B cell (primary cell): ENCODE data around the gene WDFY2. TPM values are rescaled to one million over a fixed set of nuclear protein-coding genes. Genes with fewer than 3 reads are reported as not detected.

ENCODE experiments used
- ATAC-seq: fragments of 200-7000 bp; cut with Tn5 transposase; one replicate; pipeline ENCODE4 v1.10.0; 2021; ENCODE audit warnings: low read depth, mild to moderate bottlenecking, moderate number of reproducible peaks, moderate library complexity
- CTCF ChIA-PET: fragments of 350-600 bp; sonication (Branson Sonifier 250); formaldehyde crosslinking; loops from one replicate; lab custom pipeline; 2021; ENCODE audit warnings: antibody characterized with exemption, inconsistent platforms; lab: Charles Lee
- POLR2A ChIA-PET: fragments of 350-600 bp; sonication (Branson Sonifier 250); formaldehyde crosslinking; loops from one replicate; lab custom pipeline; 2021; ENCODE audit warnings: antibody characterized with exemption; lab: Charles Lee
- DNase-seq: peaks from one replicate; pipeline ENCODE4 v3.0.0; 2013
- H2AFZ ChIP-seq: 2 replicates; pipeline ENCODE4 v1.6.1; 2012; ENCODE audit warnings: mild to moderate bottlenecking, low read depth, low read length; ENCODE audit not compliant: insufficient read depth, poor library complexity, severe bottlenecking
- H3K27ac ChIP-seq, 2 donors: 1 replicate in 1 of 2; 2 replicates in 1 of 2; pipeline ENCODE4 v1.5.1; 2012 to 2013; ENCODE audit warnings: low read length in 2 of 2, mild to moderate bottlenecking in 2 of 2, moderate library complexity in 1 of 2
- H3K27me3 ChIP-seq, 4 experiments: fragments of 200-600 bp in 1 of 4; sonication (generic) in 1 of 4; replicated peaks in 1 of 4; 1 replicate in 2 of 4; 2 replicates in 2 of 4; pipeline versions ENCODE4 v1.6.1 to v1.7.0; 2013 to 2016; ENCODE audit warnings: low read length in 3 of 4, mild to moderate bottlenecking in 2 of 4, mixed read lengths in 1 of 4, moderate library complexity in 1 of 4; ENCODE audit not compliant: insufficient read depth in 4 of 4, control insufficient read depth in 3 of 4; ENCODE audit errors: control extremely low read depth in 1 of 4
- H3K36me3 ChIP-seq, 2 experiments: replicated peaks in 1 of 2; 1 replicate in 1 of 2; 2 replicates in 1 of 2; pipeline versions ENCODE4 v1.6.1 to v1.7.1; 2013; ENCODE audit warnings: low read length in 1 of 2; ENCODE audit not compliant: insufficient read depth in 2 of 2, control insufficient read depth in 1 of 2; ENCODE audit errors: control extremely low read depth in 1 of 2, extremely low read depth in 1 of 2
- H3K4me1 ChIP-seq, 2 donors: fragments of 200-600 bp in 1 of 2; sonication (generic) in 1 of 2; 1 replicate in 1 of 2; 2 replicates in 1 of 2; pipeline versions ENCODE4 v1.5.1 to v1.6.1; 2013 to 2017; ENCODE audit warnings: low read length in 2 of 2; ENCODE audit not compliant: control insufficient read depth in 2 of 2, insufficient read depth in 2 of 2
- H3K4me2 ChIP-seq: replicated peaks from 2 replicates; pipeline ENCODE3; 2012; ENCODE audit warnings: mild to moderate bottlenecking, low read depth, low read length; ENCODE audit not compliant: poor library complexity, severe bottlenecking
- H3K4me3 ChIP-seq, 5 experiments: fragments of 200-600 bp in 1 of 5; sonication (generic) in 1 of 5; 1 replicate in 3 of 5; 2 replicates in 2 of 5; pipeline versions ENCODE4 v1.5.1 to v1.7.0; 2011 to 2016; ENCODE audit warnings: low read length in 4 of 5, mild to moderate bottlenecking in 4 of 5, low read depth in 2 of 5, control low read depth in 1 of 5, moderate library complexity in 1 of 5; ENCODE audit not compliant: insufficient read depth in 1 of 5; ENCODE audit errors: control extremely low read depth in 1 of 5, extremely low read depth in 1 of 5
- H3K79me2 ChIP-seq: fragments of 200-600 bp; sonication (generic); one replicate; pipeline ENCODE4 v1.6.0; 2016; ENCODE audit warnings: low read length; ENCODE audit not compliant: control insufficient read depth, insufficient read depth
- H3K9ac ChIP-seq: fragments of 200-600 bp; sonication (generic); 2 replicates; pipeline ENCODE4 v1.6.1; 2017; ENCODE audit warnings: mild to moderate bottlenecking, low read length, moderate library complexity
- H3K9me3 ChIP-seq, 3 donors: one replicate each; pipeline versions ENCODE4 v1.6.1 to v1.7.1; 2013; ENCODE audit warnings: low read length in 2 of 3; ENCODE audit not compliant: control insufficient read depth in 2 of 3, insufficient read depth in 1 of 3; ENCODE audit errors: control extremely low read depth in 1 of 3
- H4K20me1 ChIP-seq: 2 replicates; pipeline ENCODE4 v1.6.0; 2012; ENCODE audit warnings: mild to moderate bottlenecking, low read length; ENCODE audit not compliant: insufficient read depth, control insufficient read depth, poor library complexity, severe bottlenecking
- H3K27ac Mint-ChIP-seq: one replicate; pipeline ENCODE4 v1.8.0; 2021; ENCODE audit warnings: mixed read lengths
- H3K27me3 Mint-ChIP-seq: one replicate; pipeline ENCODE4 v1.8.0; 2021; ENCODE audit warnings: mixed read lengths
- H3K4me1 Mint-ChIP-seq: one replicate; pipeline ENCODE4 v1.8.0; 2021; ENCODE audit warnings: mixed read lengths
- H3K4me3 Mint-ChIP-seq: one replicate; pipeline ENCODE4 v1.8.0; 2021; ENCODE audit warnings: mixed read lengths
- H3K9me3 Mint-ChIP-seq: one replicate; pipeline ENCODE4 v1.8.0; 2022; ENCODE audit warnings: mixed read lengths; ENCODE audit not compliant: insufficient read depth
- EZH2 ChIP-seq: IDR thresholded peaks from 2 replicates; pipeline ENCODE4 v1.6.1; 2012; ENCODE audit warnings: borderline replicate concordance, low read depth, mild to moderate bottlenecking, moderate library complexity, low read length; ENCODE audit not compliant: insufficient read depth, poor library complexity, severe bottlenecking
- WGBS: methylation state at CpG from one replicate; pipeline ENCODE4 v1.1.5; 2013; ENCODE audit warnings: missing lambda C conversion rate; ENCODE audit not compliant: insufficient coverage; 5-methylcytosine and 5-hydroxymethylcytosine counted together
- intact Hi-C: fragments of 100-400 bp; cut with micrococcal nuclease; formaldehyde crosslinking; loops from one replicate; pipeline ENCODE4 v1.10.0; 2022
- polyA plus RNA-seq: library from polyadenylated mRNA; depleted of rRNA; stranded (reverse); fragments of >200 nt; gene quantifications from 2 replicates; pipeline ENCODE4 v1.2.3, GENCODE V29; 2012
- total RNA-seq, 2 donors: library from RNA; stranded (reverse); fragments of 120-200 nt in 1 of 2; gene quantifications; 1 replicate in 1 of 2; 2 replicates in 1 of 2; pipeline versions ENCODE4 v1.2.3 to v1.2.4, GENCODE V29; 2013 to 2022
- TF ChIP-seq, protein P1 (sequence below): fragments of 200-600 bp; IDR thresholded peaks from one replicate; pipeline ENCODE4 v1.8.0; 2022; ENCODE audit warnings: antibody characterized with exemption, mild to moderate bottlenecking

Gene WDFY2
- total and polyA plus RNA-seq, 2 donors (not counting 1 experiment from before 2014, with no cell fraction given) = 12.4 to 47.7 TPM

DNA sequence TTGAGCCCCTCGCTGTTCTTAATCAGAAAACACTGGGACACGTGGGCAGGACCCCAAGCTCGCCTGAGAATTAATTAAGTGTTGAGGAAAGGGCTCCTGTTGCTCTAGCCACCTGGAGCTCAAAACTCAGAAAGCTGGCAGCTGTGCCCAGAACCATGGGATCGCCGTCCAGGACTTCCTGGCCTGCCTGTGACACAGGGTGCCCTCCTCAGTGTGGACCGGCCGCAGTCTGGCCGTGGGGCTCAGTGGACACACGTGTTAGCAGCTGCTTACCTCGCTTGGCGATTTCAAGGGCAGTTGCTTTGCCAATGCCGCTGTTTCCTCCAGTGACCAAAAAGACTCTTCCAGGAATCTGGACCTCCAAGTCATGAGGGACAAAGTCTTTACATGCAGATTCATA lies 215.0 kb downstream of the WDFY2 start:
- Mint-ChIP-seq H3K9me3 (no peaks in the 10 kb centered on the region), H3K4me3 (no peak overlapping the region), H3K27me3 (no peaks in the 10 kb centered on the region), H3K4me1 (peaks cover 39% of the 10 kb centered on the region), H3K27ac (no peak overlapping the region)
- peaks cover 29 to 36% of the 10 kb centered on the region in 2 donors for H3K4me1 ChIP-seq
- no peak overlapping the region for H3K4me3 ChIP-seq
- H4K20me1 ChIP-seq = no peaks in the 10 kb centered on the region
- H3K4me2 ChIP-seq = no peak overlapping the region
- ATAC-seq (no peak), DNase-seq (no peak)
- no peak overlapping the region for H2AFZ ChIP-seq
- no peak overlapping the region for H3K9ac ChIP-seq
- POLR2A ChIA-PET = interaction anchor here (2.2 kb wide), 1 partner anchor 346 kb away, joined by 12 read pairs; the partner anchor contains the start of gene INTS6
- TF ChIP-seq EZH2 = no peak
- TF ChIP-seq, protein P1, sequence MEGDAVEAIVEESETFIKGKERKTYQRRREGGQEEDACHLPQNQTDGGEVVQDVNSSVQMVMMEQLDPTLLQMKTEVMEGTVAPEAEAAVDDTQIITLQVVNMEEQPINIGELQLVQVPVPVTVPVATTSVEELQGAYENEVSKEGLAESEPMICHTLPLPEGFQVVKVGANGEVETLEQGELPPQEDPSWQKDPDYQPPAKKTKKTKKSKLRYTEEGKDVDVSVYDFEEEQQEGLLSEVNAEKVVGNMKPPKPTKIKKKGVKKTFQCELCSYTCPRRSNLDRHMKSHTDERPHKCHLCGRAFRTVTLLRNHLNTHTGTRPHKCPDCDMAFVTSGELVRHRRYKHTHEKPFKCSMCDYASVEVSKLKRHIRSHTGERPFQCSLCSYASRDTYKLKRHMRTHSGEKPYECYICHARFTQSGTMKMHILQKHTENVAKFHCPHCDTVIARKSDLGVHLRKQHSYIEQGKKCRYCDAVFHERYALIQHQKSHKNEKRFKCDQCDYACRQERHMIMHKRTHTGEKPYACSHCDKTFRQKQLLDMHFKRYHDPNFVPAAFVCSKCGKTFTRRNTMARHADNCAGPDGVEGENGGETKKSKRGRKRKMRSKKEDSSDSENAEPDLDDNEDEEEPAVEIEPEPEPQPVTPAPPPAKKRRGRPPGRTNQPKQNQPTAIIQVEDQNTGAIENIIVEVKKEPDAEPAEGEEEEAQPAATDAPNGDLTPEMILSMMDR = no peak
- CTCF ChIA-PET = interaction anchor here (1.0 to 6.2 kb wide), 8 partner anchors 16 to 674 kb away, joined by 3 to 101 read pairs (median 30); no protein-coding TSS in a partner anchor
- no peaks in the 10 kb centered on the region for H3K9me3 ChIP-seq
- H3K27me3 ChIP-seq = no peaks in the 10 kb centered on the region
- peaks cover 17% of the 10 kb centered on the region for H3K79me2 ChIP-seq
- 96% methylated on average over 12 of the region's 12 CpGs for WGBS
- intact Hi-C loops = no loop called here
- H3K36me3 ChIP-seq = no peaks in the 10 kb centered on the region
- H3K27ac ChIP-seq = no peak overlapping the region

- Mint-ChIP-seq H3K4me3 (no peak overlapping the region), H3K9me3 (no peaks in the 10 kb centered on the region), H3K4me1 (peaks cover 38% of the 10 kb centered on the region), H3K27ac (no peak overlapping the region), H3K27me3 (no peaks in the 10 kb centered on the region)
- Histone ChIP-seq H3K9ac (no peak overlapping the region), H3K4me2 (no peak overlapping the region), H2AFZ (no peak overlapping the region), H3K27me3 (no peaks in the 10 kb centered on the region), H3K79me2 (peaks cover 17% of the 10 kb centered on the region), H4K20me1 (no peaks in the 10 kb centered on the region), H3K27ac (no peak overlapping the region), H3K9me3 (no peaks in the 10 kb centered on the region), H3K4me1 (peaks cover 24 to 33% of the 10 kb centered on the region in 2 donors), H3K4me3 (no peak overlapping the region), H3K36me3 (no peaks in the 10 kb centered on the region)
- DNase-seq (no peak), ATAC-seq (no peak)
- intact Hi-C loops = loop anchor here (10.0 kb wide), 1 partner anchor 576 kb away; the partner anchor contains the start of gene FAM124A
- 60% methylated on average over 3 of the region's 5 CpGs for WGBS
- TF ChIP-seq, protein P1 = no peak
- no peak for TF ChIP-seq EZH2
- ChIA-PET POLR2A (no interaction called here), CTCF (interaction anchor here (0.7 to 6.2 kb wide), 10 partner anchors 9 to 675 kb away, joined by 3 to 101 read pairs (median 3); no protein-coding TSS in a partner anchor)
Measured at GRCh38 chr13:51800486-51800885, 216.2 kb downstream of the WDFY2 start.
